Stomach (tissue), 4 donors: ENCODE data around the gene WDR35.

Experiments
- EP300 ChIP-seq: sonication (generic); formaldehyde crosslinking; IDR thresholded peaks from one replicate; pipeline ENCODE4 v1.6.1; 2017; ENCODE audit warnings: antibody characterized with exemption
- POLR2A ChIP-seq, 4 donors: fragments of 450-650 bp; IDR thresholded peaks; one replicate each; pipeline ENCODE4 v1.6.1; 2016; ENCODE audit warnings: antibody characterized with exemption in 4 of 4, control low read depth in 2 of 4, mild to moderate bottlenecking in 1 of 4, moderate library complexity in 1 of 4
- TF ChIP-seq, protein P1 (sequence below), 7 experiments: fragments of 450-650 bp in 4 of 7; fragments of 200-600 bp in 3 of 7; sonication (generic) in 3 of 7; IDR thresholded peaks; one replicate each; pipeline ENCODE4 v1.5.1; 2016 to 2019; ENCODE audit warnings: antibody characterized with exemption in 7 of 7, control low read depth in 2 of 7, mild to moderate bottlenecking in 1 of 7

GRCh38 chr2:20019747-20020146 lies 29.8 kb upstream of the WDR35 start:
- TF ChIP-seq EP300 (no peak), POLR2A (IDR thresholded peaks at IDR 0.05) (no peak)
- TF ChIP-seq, protein P1, sequence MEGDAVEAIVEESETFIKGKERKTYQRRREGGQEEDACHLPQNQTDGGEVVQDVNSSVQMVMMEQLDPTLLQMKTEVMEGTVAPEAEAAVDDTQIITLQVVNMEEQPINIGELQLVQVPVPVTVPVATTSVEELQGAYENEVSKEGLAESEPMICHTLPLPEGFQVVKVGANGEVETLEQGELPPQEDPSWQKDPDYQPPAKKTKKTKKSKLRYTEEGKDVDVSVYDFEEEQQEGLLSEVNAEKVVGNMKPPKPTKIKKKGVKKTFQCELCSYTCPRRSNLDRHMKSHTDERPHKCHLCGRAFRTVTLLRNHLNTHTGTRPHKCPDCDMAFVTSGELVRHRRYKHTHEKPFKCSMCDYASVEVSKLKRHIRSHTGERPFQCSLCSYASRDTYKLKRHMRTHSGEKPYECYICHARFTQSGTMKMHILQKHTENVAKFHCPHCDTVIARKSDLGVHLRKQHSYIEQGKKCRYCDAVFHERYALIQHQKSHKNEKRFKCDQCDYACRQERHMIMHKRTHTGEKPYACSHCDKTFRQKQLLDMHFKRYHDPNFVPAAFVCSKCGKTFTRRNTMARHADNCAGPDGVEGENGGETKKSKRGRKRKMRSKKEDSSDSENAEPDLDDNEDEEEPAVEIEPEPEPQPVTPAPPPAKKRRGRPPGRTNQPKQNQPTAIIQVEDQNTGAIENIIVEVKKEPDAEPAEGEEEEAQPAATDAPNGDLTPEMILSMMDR (IDR thresholded peaks at IDR 0.05), result no peak
